ENCODE data around the gene KLHL33.

- TF ChIP-seq POLR2A (IDR thresholded peaks at IDR 0.05), result no peak
- TF ChIP-seq, protein P1, sequence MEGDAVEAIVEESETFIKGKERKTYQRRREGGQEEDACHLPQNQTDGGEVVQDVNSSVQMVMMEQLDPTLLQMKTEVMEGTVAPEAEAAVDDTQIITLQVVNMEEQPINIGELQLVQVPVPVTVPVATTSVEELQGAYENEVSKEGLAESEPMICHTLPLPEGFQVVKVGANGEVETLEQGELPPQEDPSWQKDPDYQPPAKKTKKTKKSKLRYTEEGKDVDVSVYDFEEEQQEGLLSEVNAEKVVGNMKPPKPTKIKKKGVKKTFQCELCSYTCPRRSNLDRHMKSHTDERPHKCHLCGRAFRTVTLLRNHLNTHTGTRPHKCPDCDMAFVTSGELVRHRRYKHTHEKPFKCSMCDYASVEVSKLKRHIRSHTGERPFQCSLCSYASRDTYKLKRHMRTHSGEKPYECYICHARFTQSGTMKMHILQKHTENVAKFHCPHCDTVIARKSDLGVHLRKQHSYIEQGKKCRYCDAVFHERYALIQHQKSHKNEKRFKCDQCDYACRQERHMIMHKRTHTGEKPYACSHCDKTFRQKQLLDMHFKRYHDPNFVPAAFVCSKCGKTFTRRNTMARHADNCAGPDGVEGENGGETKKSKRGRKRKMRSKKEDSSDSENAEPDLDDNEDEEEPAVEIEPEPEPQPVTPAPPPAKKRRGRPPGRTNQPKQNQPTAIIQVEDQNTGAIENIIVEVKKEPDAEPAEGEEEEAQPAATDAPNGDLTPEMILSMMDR (IDR thresholded peaks at IDR 0.05), result no peak
These were observed 22.3 kb downstream of the KLHL33 start for GRCh38 chr14:20413744-20414082.
